Nephron progenitor cell (in vitro differentiated cells): ENCODE data around the gene PCSK2.

Experiments used
- DNase-seq: peaks from one replicate; pipeline ENCODE4 v3.0.0; 2021
- H3K27ac Mint-ChIP-seq: 2 replicates; pipeline ENCODE4 v1.8.0; 2021; ENCODE audit warnings: mild to moderate bottlenecking, moderate library complexity, mixed read lengths
- H3K27me3 Mint-ChIP-seq: 2 replicates; pipeline ENCODE4 v1.8.0; 2021; ENCODE audit warnings: mild to moderate bottlenecking, low read depth, mixed read lengths; ENCODE audit not compliant: poor library complexity
- H3K36me3 Mint-ChIP-seq: 2 replicates; pipeline ENCODE4 v1.8.0; 2021; ENCODE audit warnings: low read depth, mixed read lengths
- H3K4me1 Mint-ChIP-seq: 2 replicates; pipeline ENCODE4 v1.8.0; 2021; ENCODE audit warnings: mixed read lengths
- H3K4me3 Mint-ChIP-seq: 2 replicates; pipeline ENCODE4 v1.8.0; 2021; ENCODE audit warnings: mild to moderate bottlenecking, moderate library complexity, mixed read lengths
- H3K9me3 Mint-ChIP-seq: 2 replicates; pipeline ENCODE4 v1.8.0; 2021; ENCODE audit warnings: mild to moderate bottlenecking, moderate library complexity, mixed read lengths
- CTCF ChIP-seq: fragments of 200-600 bp; sonication (generic); IDR thresholded peaks from 2 replicates; pipeline ENCODE4 v1.5.0; 2021; ENCODE audit warnings: antibody characterized with exemption

Gene PCSK2

GRCh38 chr20:17507032-17507431, 280.2 kb downstream of the PCSK2 start:
- Mint-ChIP-seq H3K9me3 (no peaks in the 10 kb centered on the region), H3K27ac (no peak overlapping the region), H3K4me3 (no peak overlapping the region), H3K36me3 (no peaks in the 10 kb centered on the region), H3K27me3 (peaks cover 12% of the 10 kb centered on the region), H3K4me1 (peaks cover 29% of the 10 kb centered on the region)
- TF ChIP-seq CTCF = no peak
- DNase-seq = no peak

GRCh38 chr20:17507531-17507930, 280.7 kb downstream of the PCSK2 start:
- Mint-ChIP-seq H3K27me3 (peaks cover 9% of the 10 kb centered on the region), H3K4me1 (peaks cover 29% of the 10 kb centered on the region), H3K4me3 (no peak overlapping the region), H3K27ac (no peak overlapping the region), H3K36me3 (no peaks in the 10 kb centered on the region), H3K9me3 (no peaks in the 10 kb centered on the region)
- TF ChIP-seq CTCF = no peak
- no peak for DNase-seq

- Mint-ChIP-seq H3K27me3 (peaks cover 9% of the 10 kb centered on the region), H3K9me3 (no peaks in the 10 kb centered on the region), H3K36me3 (no peaks in the 10 kb centered on the region), H3K4me3 (no peak overlapping the region), H3K4me1 (peaks cover 29% of the 10 kb centered on the region), H3K27ac (no peak overlapping the region)
- no peak for TF ChIP-seq CTCF
- DNase-seq = no peak
These were observed 281.9 kb downstream of the PCSK2 start for GRCh38 chr20:17508756-17509155.

GRCh38 chr20:17510548-17510947, 283.7 kb downstream of the PCSK2 start:
- TF ChIP-seq CTCF = no peak
- Mint-ChIP-seq H3K27me3 (peaks cover 7% of the 10 kb centered on the region), H3K36me3 (no peaks in the 10 kb centered on the region), H3K9me3 (no peaks in the 10 kb centered on the region), H3K4me1 (peaks cover 15% of the 10 kb centered on the region), H3K4me3 (no peak overlapping the region), H3K27ac (no peak overlapping the region)
- DNase-seq = no peak

GRCh38 chr20:17511401-17511800, 284.6 kb downstream of the PCSK2 start:
- H3K27ac Mint-ChIP-seq = no peak overlapping the region
- peaks cover 15% of the 10 kb centered on the region for H3K4me1 Mint-ChIP-seq
- no peaks in the 10 kb centered on the region for H3K9me3 Mint-ChIP-seq
- no peaks in the 10 kb centered on the region for H3K36me3 Mint-ChIP-seq
- DNase-seq = no peak
- peaks cover 4% of the 10 kb centered on the region for H3K27me3 Mint-ChIP-seq
- no peak overlapping the region for H3K4me3 Mint-ChIP-seq
- no peak for TF ChIP-seq CTCF

- Mint-ChIP-seq H3K4me1 (peaks cover 5% of the 10 kb centered on the region), H3K4me3 (no peak overlapping the region), H3K27ac (no peak overlapping the region), H3K36me3 (no peaks in the 10 kb centered on the region), H3K9me3 (no peaks in the 10 kb centered on the region), H3K27me3 (peaks cover 4% of the 10 kb centered on the region)
- no peak for TF ChIP-seq CTCF
- no peak for DNase-seq
These were observed 287.1 kb downstream of the PCSK2 start for GRCh38 chr20:17513939-17514338.
